Breast epithelium (tissue), 3 donors: ENCODE data around the gene BICD1.
"Not testable (repeated sequence)": the region's sequence is repeated elsewhere in the genome, so short reads cannot be mapped to it uniquely, and the experiment has no call there.

Source experiments
- POLR2A ChIP-seq: fragments of 450-650 bp; IDR thresholded peaks from one replicate; pipeline ENCODE4 v1.6.1; 2016; ENCODE audit warnings: antibody characterized with exemption, mild to moderate bottlenecking, moderate library complexity
- POLR2AphosphoS5 ChIP-seq, 3 donors: sonication (generic); formaldehyde crosslinking; IDR thresholded peaks; one replicate each; pipeline ENCODE4 v1.6.1; 2017; ENCODE audit warnings: antibody characterized with exemption in 3 of 3
- TF ChIP-seq, protein P1 (sequence below), 3 donors: fragments of 450-650 bp; IDR thresholded peaks; one replicate each; pipeline ENCODE4 v1.5.1; 2016 to 2017; ENCODE audit warnings: antibody characterized with exemption in 3 of 3, mild to moderate bottlenecking in 3 of 3, moderate library complexity in 3 of 3

DNA sequence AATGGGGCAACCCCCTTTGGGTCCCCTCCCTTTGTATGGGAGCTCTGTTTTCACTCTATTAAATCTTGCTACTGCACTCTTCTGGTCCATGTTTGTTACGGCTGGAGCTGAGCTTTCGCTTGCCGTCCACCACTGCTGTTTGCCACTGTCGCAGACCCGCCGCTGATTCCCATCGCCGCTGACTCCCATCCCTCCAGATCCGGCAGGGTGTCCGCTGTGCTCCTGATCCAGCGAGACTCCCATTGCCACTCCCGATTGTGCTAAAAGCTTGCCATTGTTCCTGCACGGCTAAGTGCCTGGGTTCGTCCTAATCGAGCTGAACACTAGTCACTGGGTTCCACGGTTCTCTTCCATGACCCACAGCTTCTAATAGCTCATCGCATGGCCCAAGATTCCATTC, 168.9 kb downstream of the BICD1 start:
- TF ChIP-seq POLR2A; POLR2AphosphoS5 (IDR thresholded peaks at IDR 0.05): not testable (repeated sequence)
- TF ChIP-seq, protein P1, sequence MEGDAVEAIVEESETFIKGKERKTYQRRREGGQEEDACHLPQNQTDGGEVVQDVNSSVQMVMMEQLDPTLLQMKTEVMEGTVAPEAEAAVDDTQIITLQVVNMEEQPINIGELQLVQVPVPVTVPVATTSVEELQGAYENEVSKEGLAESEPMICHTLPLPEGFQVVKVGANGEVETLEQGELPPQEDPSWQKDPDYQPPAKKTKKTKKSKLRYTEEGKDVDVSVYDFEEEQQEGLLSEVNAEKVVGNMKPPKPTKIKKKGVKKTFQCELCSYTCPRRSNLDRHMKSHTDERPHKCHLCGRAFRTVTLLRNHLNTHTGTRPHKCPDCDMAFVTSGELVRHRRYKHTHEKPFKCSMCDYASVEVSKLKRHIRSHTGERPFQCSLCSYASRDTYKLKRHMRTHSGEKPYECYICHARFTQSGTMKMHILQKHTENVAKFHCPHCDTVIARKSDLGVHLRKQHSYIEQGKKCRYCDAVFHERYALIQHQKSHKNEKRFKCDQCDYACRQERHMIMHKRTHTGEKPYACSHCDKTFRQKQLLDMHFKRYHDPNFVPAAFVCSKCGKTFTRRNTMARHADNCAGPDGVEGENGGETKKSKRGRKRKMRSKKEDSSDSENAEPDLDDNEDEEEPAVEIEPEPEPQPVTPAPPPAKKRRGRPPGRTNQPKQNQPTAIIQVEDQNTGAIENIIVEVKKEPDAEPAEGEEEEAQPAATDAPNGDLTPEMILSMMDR (IDR thresholded peaks at IDR 0.05): not testable (repeated sequence)
